ENCODE results near the gene NEUROD1.

Gene NEUROD1

GRCh38 chr2:181643151-181643550 lies 37.2 kb downstream of the NEUROD1 start:
- DNase-seq (ENCODE audit: extremely low read depth in 1 of 2, low read depth in 1 of 2) = no peak

DNA sequence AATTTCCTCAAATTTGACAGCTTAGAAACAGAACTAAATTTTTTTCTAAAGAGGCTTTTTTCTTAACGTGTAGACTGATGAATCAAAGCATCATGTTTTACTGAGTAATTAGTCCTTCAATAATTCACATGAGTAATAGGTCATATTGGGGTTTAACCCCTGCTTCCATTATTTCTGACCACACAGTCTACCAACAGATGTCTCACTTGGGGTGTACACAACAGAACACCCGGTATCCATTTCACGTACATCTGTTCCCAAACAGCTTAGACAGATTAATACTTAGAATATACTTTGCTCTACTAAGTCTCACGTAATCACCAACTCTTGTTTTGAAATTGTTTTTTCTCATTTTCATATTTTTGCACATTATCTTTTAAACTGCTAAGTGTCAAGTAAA lies 38.2 kb downstream of the NEUROD1 start:
- no peak for DNase-seq (ENCODE audit: extremely low read depth in 1 of 2, low read depth in 1 of 2)

- DNase-seq (ENCODE audit: extremely low read depth in 1 of 2, low read depth in 1 of 2) = no peak
Observed at GRCh38 chr2:181639686-181640085, 40.6 kb downstream of the NEUROD1 start.

- no peak for DNase-seq (ENCODE audit: extremely low read depth in 1 of 2, low read depth in 1 of 2)
Observed at GRCh38 chr2:181632733-181633401, 47.5 kb downstream of the NEUROD1 start.

DNA sequence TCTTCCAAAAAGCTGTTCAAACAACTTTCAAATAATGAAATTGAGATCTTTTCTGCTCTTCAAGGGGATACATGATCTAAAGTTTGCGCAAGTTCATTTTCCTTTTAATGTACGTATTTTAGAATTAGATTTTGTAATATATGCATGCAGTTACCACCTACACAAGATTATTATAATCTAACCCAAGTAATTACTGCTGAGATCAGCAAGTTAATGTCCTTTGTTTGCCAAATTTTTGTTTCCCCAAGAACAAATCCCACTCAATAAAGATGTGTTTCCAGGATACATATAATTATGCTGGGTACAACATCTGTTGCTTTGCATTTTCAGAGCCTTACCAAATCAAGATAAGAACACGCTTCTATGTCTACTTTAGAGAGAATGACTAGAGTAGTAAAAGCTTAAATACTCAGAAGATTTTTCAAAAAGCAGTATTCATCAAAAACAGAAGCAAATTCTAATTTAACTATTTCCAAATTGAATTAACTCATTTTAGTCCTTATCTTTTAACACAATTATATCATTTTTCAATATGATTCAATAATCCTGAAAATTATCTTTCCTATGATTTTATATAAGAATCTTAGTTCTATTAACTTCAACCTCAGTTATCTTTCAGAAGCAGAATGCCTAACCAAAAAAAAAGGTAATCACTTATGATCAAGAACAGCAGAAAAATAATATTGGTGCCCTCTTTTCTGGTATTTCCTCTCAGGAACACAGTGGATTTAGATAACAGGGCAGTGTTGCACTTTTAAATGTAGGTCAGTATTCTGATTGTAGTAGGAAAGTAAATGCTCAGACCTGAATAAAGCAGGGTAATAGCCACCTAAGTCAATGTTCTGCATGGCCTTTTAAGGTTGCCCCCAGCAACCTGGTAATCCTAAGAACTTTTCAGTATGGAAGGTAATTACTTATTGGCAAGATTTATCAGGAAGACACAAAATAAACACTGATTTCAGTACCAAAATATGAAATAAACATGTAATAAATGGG lies 51.4 kb downstream of the NEUROD1 start:
- DNase-seq (ENCODE audit: extremely low read depth in 1 of 2, low read depth in 1 of 2) = no peak

DNA sequence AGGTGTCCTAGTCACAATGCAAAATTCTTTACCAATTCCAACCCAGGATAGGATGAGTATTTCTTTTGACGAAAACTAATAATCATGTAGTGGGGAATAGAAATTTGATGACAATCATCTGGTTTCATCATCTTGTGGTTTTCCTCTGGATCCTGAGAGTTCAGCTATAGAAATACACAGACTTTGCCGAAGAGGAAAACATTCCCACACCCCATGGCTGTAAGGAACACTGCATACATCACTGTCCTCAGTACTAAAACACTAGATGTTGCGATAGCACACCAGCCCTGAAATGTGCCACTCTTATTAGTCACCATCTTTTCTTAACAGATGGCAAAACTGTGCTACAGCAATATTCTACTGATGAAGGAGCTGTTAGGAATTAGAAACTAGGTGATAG lies 52.8 kb downstream of the NEUROD1 start:
- DNase-seq (ENCODE audit: extremely low read depth in 1 of 2, low read depth in 1 of 2) = no peak

GRCh38 chr2:181626671-181627070 lies 53.6 kb downstream of the NEUROD1 start:
- DNase-seq (ENCODE audit: extremely low read depth in 1 of 2, low read depth in 1 of 2) = no peak

All from activated CD8-positive, alpha-beta memory T cell treated with anti-CD3 and anti-CD28 coated beads for 1 hour (primary cell).